AG08396 (cell line): Measurements from ENCODE around the gene DIP2A.

Source experiments
- DNase-seq: peaks from one replicate; pipeline ENCODE4 v3.0.0; 2012; ENCODE audit warnings: low spot score, mixed read lengths

DIP2A gene

GRCh38 chr21:46596201-46596600, 137.5 kb downstream of the DIP2A start:
- DNase-seq = no peak

- no peak for DNase-seq
Observed at GRCh38 chr21:46597031-46597430, 138.3 kb downstream of the DIP2A start.

- DNase-seq = no peak
Observed at GRCh38 chr21:46597896-46598343, 139.2 kb downstream of the DIP2A start.

GRCh38 chr21:46598581-46599572, 140.2 kb downstream of the DIP2A start:
- peak; percentile 95 for DNase-seq

GRCh38 chr21:46600305-46600704, 141.6 kb downstream of the DIP2A start:
- no peak for DNase-seq

- DNase-seq = no peak
Observed at GRCh38 chr21:46600978-46601377, 142.3 kb downstream of the DIP2A start.

- peak; percentile 43 for DNase-seq
Observed at GRCh38 chr21:46603228-46603627, 144.5 kb downstream of the DIP2A start.

GRCh38 chr21:46604329-46604974, 145.8 kb downstream of the DIP2A start:
- DNase-seq = no peak

- no peak for DNase-seq
Observed at GRCh38 chr21:46604975-46605766, 146.5 kb downstream of the DIP2A start, which contains the start of gene S100B. Gene S100B, minus strand, starts transcription at chr21:46605082. Its CDS starts 2,667 bp downstream, at chr21:46602415.

GRCh38 chr21:46605767-46606426, 147.2 kb downstream of the DIP2A start:
- no peak for DNase-seq

- no peak for DNase-seq
Observed at GRCh38 chr21:46606427-46606813, 147.7 kb downstream of the DIP2A start.

GRCh38 chr21:46607636-46608035, 148.9 kb downstream of the DIP2A start:
- no peak for DNase-seq

- no peak for DNase-seq
Observed at GRCh38 chr21:46608672-46609111, 150.0 kb downstream of the DIP2A start.

- DNase-seq = no peak
Observed at GRCh38 chr21:46610018-46610701, 151.5 kb downstream of the DIP2A start.

- DNase-seq = no peak
Observed at GRCh38 chr21:46613391-46613790, 154.7 kb downstream of the DIP2A start.

- DNase-seq = no peak
Observed at GRCh38 chr21:46616050-46616449, 157.4 kb downstream of the DIP2A start.

- DNase-seq = no peak
Observed at GRCh38 chr21:46616656-46617055, 158.0 kb downstream of the DIP2A start.

GRCh38 chr21:46617267-46618051, 158.8 kb downstream of the DIP2A start:
- no peak for DNase-seq

- no peak for DNase-seq
Observed at GRCh38 chr21:46618738-46619379, 160.2 kb downstream of the DIP2A start.
